IMR-90 (cell line): Measurements from ENCODE around the gene GCH1. TPM values are rescaled to one million over a fixed set of nuclear protein-coding genes. Genes with fewer than 3 reads are reported as not detected.
A peak's percentile ranks its signal among the peaks of the same experiment; 100 is the strongest.
"Not testable (repeated sequence)": the region's sequence is repeated elsewhere in the genome, so short reads cannot be mapped to it uniquely, and the experiment has no call there.

Experiments
- ATAC-seq: fragments of 200-7000 bp; cut with Tn5 transposase; 2 replicates; pipeline ENCODE4 v1.9.1; 2020; ENCODE audit warnings: low read depth, mild to moderate bottlenecking, moderate library complexity
- BruUV-seq: library from RNA; stranded (reverse); fragments of 400-500 nt; replicated peaks from 2 replicates; lab custom pipeline; 2021; lab: Mats Ljungman, UMichigan
- CTCF ChIA-PET: fragments of 300-600 bp; formaldehyde crosslinking; extraction: SDS; loops from one replicate; lab custom pipeline; 2021; ENCODE audit warnings: antibody characterized with exemption; lab: Yijun Ruan, JAX
- POLR2A ChIA-PET: fragments of 300-600 bp; sonication (Branson Sonifier 250); formaldehyde crosslinking; loops from one replicate; lab custom pipeline; 2022; ENCODE audit warnings: antibody characterized with exemption; ENCODE audit not compliant: unreplicated experiment; lab: Charles Lee
- DNase-seq: peaks from one replicate; pipeline ENCODE4 v3.0.0; 2013
- H2AFZ ChIP-seq: replicated peaks from 2 replicates; pipeline ENCODE3; 2013; ENCODE audit warnings: low read length, mild to moderate bottlenecking; ENCODE audit not compliant: poor library complexity
- H2AK5ac ChIP-seq: 2 replicates; pipeline ENCODE4 v1.6.1; 2013; ENCODE audit warnings: low read depth, low read length, inconsistent platforms
- H2AK9ac ChIP-seq: replicated peaks from 2 replicates; pipeline ENCODE3; 2013; ENCODE audit warnings: mild to moderate bottlenecking, low read depth, low read length, moderate library complexity; ENCODE audit not compliant: poor library complexity
- H2BK120ac ChIP-seq: 2 replicates; pipeline ENCODE4 v1.6.1; 2013; ENCODE audit warnings: low read depth, low read length, inconsistent platforms
- H2BK15ac ChIP-seq: 3 replicates; pipeline ENCODE4 v1.6.1; 2013; ENCODE audit warnings: low read depth, low read length, inconsistent platforms
- H2BK20ac ChIP-seq: 2 replicates; pipeline ENCODE4 v1.6.1; 2013; ENCODE audit warnings: low read depth, mild to moderate bottlenecking, inconsistent platforms, low read length, moderate library complexity
- H2BK5ac ChIP-seq: 2 replicates; pipeline ENCODE4 v1.6.1; 2013; ENCODE audit warnings: mild to moderate bottlenecking, low read depth, low read length, inconsistent platforms; ENCODE audit not compliant: poor library complexity, severe bottlenecking
- H3K14ac ChIP-seq: replicated peaks from 2 replicates; pipeline ENCODE4 v1.6.1; 2013; ENCODE audit warnings: low read depth, low read length, inconsistent platforms
- H3K18ac ChIP-seq: 2 replicates; pipeline ENCODE4 v1.6.1; 2013; ENCODE audit warnings: low read depth, low read length, control low read depth
- H3K23ac ChIP-seq: 2 replicates; pipeline ENCODE4 v1.6.1; 2013; ENCODE audit warnings: low read depth, low read length, inconsistent platforms
- H3K27ac ChIP-seq: 2 replicates; pipeline ENCODE4 v1.5.1; 2013; ENCODE audit warnings: mild to moderate bottlenecking, control low read depth, low read length; ENCODE audit not compliant: insufficient read depth
- H3K27me3 ChIP-seq: 2 replicates; pipeline ENCODE4 v1.6.1; 2013; ENCODE audit warnings: low read length; ENCODE audit not compliant: control insufficient read depth, insufficient read depth
- H3K36me3 ChIP-seq: 2 replicates; pipeline ENCODE4 v1.6.1; 2013; ENCODE audit warnings: low read length, mixed read lengths; ENCODE audit not compliant: control insufficient read depth, insufficient read depth
- H3K4ac ChIP-seq: 2 replicates; pipeline ENCODE4 v1.6.1; 2013; ENCODE audit warnings: low read depth, low read length, inconsistent platforms
- H3K4me1 ChIP-seq: 2 replicates; pipeline ENCODE4 v1.6.1; 2013; ENCODE audit warnings: low read length, mixed read lengths; ENCODE audit not compliant: control insufficient read depth, insufficient read depth
- H3K4me2 ChIP-seq: 2 replicates; pipeline ENCODE4 v1.6.1; 2013; ENCODE audit warnings: low read depth, mild to moderate bottlenecking, control low read depth, low read length, moderate library complexity
- H3K4me3 ChIP-seq: 2 replicates; pipeline ENCODE4 v1.5.1; 2013; ENCODE audit warnings: low read depth, mild to moderate bottlenecking, control low read depth, low read length, moderate library complexity; ENCODE audit not compliant: insufficient read depth
- H3K56ac ChIP-seq: 2 replicates; pipeline ENCODE4 v1.6.1; 2013; ENCODE audit warnings: low read length, inconsistent platforms; ENCODE audit not compliant: insufficient read depth; ENCODE audit errors: extremely low read depth
- H3K79me1 ChIP-seq, 2 experiments: 2 replicates each; pipeline ENCODE4 v1.6.1; 2013; ENCODE audit warnings: low read length in 2 of 2, inconsistent platforms in 1 of 2, low read depth in 1 of 2
- H3K9ac ChIP-seq: 2 replicates; pipeline ENCODE4 v1.6.1; 2013; ENCODE audit warnings: low read depth, low read length, control low read depth
- H3K9me1 ChIP-seq: 2 replicates; pipeline ENCODE4 v1.6.1; 2013; ENCODE audit warnings: low read length, inconsistent platforms; ENCODE audit not compliant: insufficient read depth
- H3K9me3 ChIP-seq: 2 replicates; pipeline ENCODE4 v1.6.1; 2013; ENCODE audit warnings: low read length; ENCODE audit not compliant: control insufficient read depth, insufficient read depth
- H4K20me1 ChIP-seq: 2 replicates; pipeline ENCODE4 v1.6.1; 2013; ENCODE audit warnings: low read length, inconsistent platforms; ENCODE audit not compliant: insufficient read depth
- H4K5ac ChIP-seq: 2 replicates; pipeline ENCODE4 v1.6.1; 2013; ENCODE audit warnings: mild to moderate bottlenecking, low read depth, low read length, control low read depth
- H4K8ac ChIP-seq, 2 experiments: 2 replicates each; pipeline ENCODE4 v1.6.1; 2013; ENCODE audit warnings: low read depth in 2 of 2, low read length in 2 of 2, control low read depth in 1 of 2, inconsistent platforms in 1 of 2
- H4K91ac ChIP-seq: 2 replicates; pipeline ENCODE4 v1.6.1; 2013; ENCODE audit warnings: low read depth, low read length, inconsistent platforms; ENCODE audit not compliant: insufficient read depth
- WGBS, 2 experiments: methylation state at CpG; one replicate each; pipeline versions ENCODE4 v1.1.5 to v1.1.7; 2013; ENCODE audit warnings: missing lambda C conversion rate in 2 of 2; ENCODE audit not compliant: insufficient read length in 1 of 2; ENCODE audit errors: extremely low coverage in 2 of 2; 5-methylcytosine and 5-hydroxymethylcytosine counted together
- dilution Hi-C: fragments of 300-500 bp; cut with HindIII; formaldehyde crosslinking; loops from one replicate; pipeline ENCODE4 v1.14.3; 2018; ENCODE audit warnings: low sequenced_read_pairs; ENCODE audit not compliant: unreplicated experiment
- in situ Hi-C: fragments of 300-500 bp; cut with MboI; formaldehyde crosslinking; loops from 3 replicates; pipeline ENCODE4 v1.14.3; 2019; ENCODE audit warnings: low sequenced_read_pairs, inconsistent platforms, mixed read lengths
- intact Hi-C: fragments of 100-400 bp; cut with micrococcal nuclease; formaldehyde crosslinking; loops from 2 replicates; pipeline ENCODE4 v1.10.0; 2022
- polyA plus RNA-seq, 3 experiments: library from polyadenylated mRNA; depleted of rRNA; stranded (reverse); fragments of >200 nt; gene quantifications; 2 replicates each; pipeline ENCODE4 v1.2.3, GENCODE V29; 2012; ENCODE audit warnings: low replicate concordance in 1 of 3
- total RNA-seq: library from RNA; depleted of rRNA; stranded (reverse); fragments of >200 nt; gene quantifications from 2 replicates; pipeline ENCODE4 v1.2.3, GENCODE V29; 2012

The GCH1 gene
- total and polyA plus RNA-seq, 2 of the 4 experiments (the other 2 are of a cell fraction): 0.54 to 0.74 TPM

- H2AK5ac ChIP-seq, CTCF ChIA-PET, H2BK20ac ChIP-seq, H3K4me3 ChIP-seq, H2BK5ac ChIP-seq, H4K8ac ChIP-seq, POLR2A ChIA-PET, dilution Hi-C loops, H3K14ac ChIP-seq, H3K18ac ChIP-seq, BruUV-seq, H4K20me1 ChIP-seq, H3K4me1 ChIP-seq, DNase-seq, intact Hi-C loops, H3K23ac ChIP-seq, H2AFZ ChIP-seq, H3K9me3 ChIP-seq, H3K9ac ChIP-seq, H3K79me1 ChIP-seq, H3K4ac ChIP-seq, H3K4me2 ChIP-seq, H3K56ac ChIP-seq, H4K91ac ChIP-seq, H2BK120ac ChIP-seq, H4K5ac ChIP-seq, H3K27me3 ChIP-seq, H2BK15ac ChIP-seq, H2AK9ac ChIP-seq, H3K27ac ChIP-seq, H3K36me3 ChIP-seq, in situ Hi-C loops, H3K9me1 ChIP-seq, ATAC-seq: not testable (repeated sequence)
- no CpG with 5 or more reads among the region's 2 CpGs for WGBS, 2 experiments
These were observed 27.0 kb downstream of the GCH1 start for GRCh38 chr14:54875648-54876047.

- H3K4ac ChIP-seq, H3K18ac ChIP-seq, H2AFZ ChIP-seq, H4K91ac ChIP-seq, H2BK20ac ChIP-seq, dilution Hi-C loops, H3K27me3 ChIP-seq, H3K27ac ChIP-seq, BruUV-seq, in situ Hi-C loops, H3K56ac ChIP-seq, H2AK9ac ChIP-seq, H3K9me1 ChIP-seq, H3K9me3 ChIP-seq, H3K14ac ChIP-seq, H3K4me1 ChIP-seq, ATAC-seq, H4K20me1 ChIP-seq, H3K79me1 ChIP-seq, intact Hi-C loops, H4K5ac ChIP-seq, H2BK5ac ChIP-seq, H2AK5ac ChIP-seq, POLR2A ChIA-PET, H2BK15ac ChIP-seq, H4K8ac ChIP-seq, H2BK120ac ChIP-seq, H3K23ac ChIP-seq, H3K36me3 ChIP-seq, DNase-seq: not testable (repeated sequence)
- CTCF ChIA-PET: interaction anchor here (0.6 kb wide), 1 partner anchor 48 kb away, joined by 4 read pairs; no protein-coding TSS in a partner anchor
- Histone ChIP-seq H3K4me3 (peak overlapping the region; percentile 16; the same call in 1 of the 2 replicates), H3K9ac (peak overlapping the region; percentile 64), H3K4me2 (peak overlapping the region; percentile 72)
- WGBS, 2 experiments: 55% methylated on average over 17 of the region's 27 CpGs; no CpG with 5 or more reads in 1 of the 2 experiments
These were observed 32.2 kb downstream of the GCH1 start for GRCh38 chr14:54870154-54871090.
